ENCODE measurements around the gene AMDHD2.

The AMDHD2 gene

DNA sequence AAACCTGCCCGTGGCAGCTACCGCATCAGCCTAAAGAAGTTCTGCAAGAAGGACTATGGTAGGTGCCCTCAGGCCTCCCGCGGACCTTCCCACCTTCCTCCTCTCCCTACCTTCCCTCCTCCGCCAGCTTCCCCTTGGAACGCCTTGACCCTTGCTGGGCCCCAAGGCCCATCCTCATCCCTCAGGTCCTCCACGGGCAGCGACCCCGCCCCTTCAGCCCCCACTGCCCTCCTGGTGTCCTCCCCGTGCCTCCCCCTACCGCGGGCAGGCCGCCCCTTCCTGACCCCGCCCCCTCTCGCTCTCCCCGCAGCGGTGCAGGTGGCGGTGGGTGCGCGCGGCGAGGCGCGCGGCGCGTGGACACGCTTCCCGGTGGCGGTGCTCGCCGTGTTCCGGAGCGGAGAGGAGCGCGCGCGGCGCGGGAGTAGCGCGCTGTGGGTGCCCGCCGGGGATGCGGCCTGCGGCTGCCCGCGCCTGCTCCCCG, 46.7 kb upstream of the AMDHD2 start:
- H4K20me1 ChIP-seq: peaks cover 19 to 77% (median 51%) of the 10 kb centered on the region in 11 experiments; a peak in 21 of 22 replicates
- H3K36me3 ChIP-seq: peaks cover 0 to 20% (median 0%) of the 10 kb centered on the region in 11 experiments; a peak in 7 of 22 replicates
- H3K4me1 ChIP-seq: peaks cover 66 to 90% (median 81%) of the 10 kb centered on the region in 10 experiments
- TF ChIP-seq Cebpa-rat (IDR thresholded peaks at IDR 0.05): no peak
- peak overlapping the region; percentile 74 to 95 (median 84) for H3K4me3 ChIP-seq
- H3K4me2 ChIP-seq: peak overlapping the region; percentile 97 to 100 (median 100)
- peak overlapping the region in 8 of 11 experiments; percentile 93 to 96 (median 94); a peak in 15 of 22 replicates for H3K27ac ChIP-seq
- no peaks in the 10 kb centered on the region for H3K9me3 ChIP-seq (replicated peaks in 1 of 11)
- peak overlapping the region; percentile 35 to 96 (median 92); a peak in 19 of 22 replicates for H3K9ac ChIP-seq
- H3K27me3 ChIP-seq: peaks cover 0 to 49% (median 0%) of the 10 kb centered on the region in 11 experiments; a peak in 8 of 22 replicates

GRCh38 chr16:2473999-2474876, 45.9 kb upstream of the AMDHD2 start:
- peaks cover 19 to 80% (median 59%) of the 10 kb centered on the region in 11 experiments; a peak in 21 of 22 replicates for H4K20me1 ChIP-seq

DNA sequence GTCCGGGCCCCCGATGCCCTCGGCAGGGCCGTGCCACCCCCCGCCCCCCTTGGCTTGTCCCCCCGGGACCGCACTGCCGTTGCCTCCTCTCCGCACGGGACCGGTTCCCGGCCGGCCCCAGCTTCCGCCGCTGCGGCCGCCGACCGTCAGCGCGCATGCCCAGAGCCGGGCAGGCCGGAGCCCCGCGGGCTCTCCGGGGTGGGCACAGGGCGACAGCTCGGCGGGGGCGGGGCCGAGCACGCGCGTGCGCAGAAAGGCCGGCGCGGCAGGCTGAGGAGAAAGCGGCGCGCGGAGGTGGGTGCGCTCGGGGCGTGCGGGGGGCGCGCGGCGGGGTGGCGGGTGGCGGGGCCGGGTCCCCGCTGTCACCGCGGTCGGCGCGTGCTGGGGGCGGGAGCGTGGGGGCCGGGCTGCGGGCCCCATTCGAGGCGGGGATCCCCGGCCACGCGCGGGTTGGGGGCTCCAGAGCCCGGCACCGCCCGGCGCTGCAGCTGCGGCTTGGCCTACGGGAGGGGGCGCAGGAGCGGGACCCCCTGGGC, 45.2 kb upstream of the AMDHD2 start, which contains the start of gene TBC1D24:
TBC1D24 (plus strand) TSS at position 251 of the 536 bp plus-strand sequence. CDS start 21,022 bp downstream, outside the sequence.
- peak within 1 kb of the TSS; percentile 81 to 96 (median 94) for H3K27ac ChIP-seq
- H4K20me1 ChIP-seq: peaks cover 19 to 80% (median 66%) of the 10 kb centered on the region in 11 experiments; a peak in 21 of 22 replicates
- no peaks in the 10 kb centered on the region for H3K9me3 ChIP-seq (replicated peaks in 1 of 11)
- H3K9ac ChIP-seq: peak within 1 kb of the TSS; percentile 88 to 96 (median 92)
- H3K4me1 ChIP-seq: peaks cover 52 to 82% (median 70%) of the 10 kb centered on the region in 10 experiments
- H3K36me3 ChIP-seq: peaks cover 0 to 34% (median 13%) of the 10 kb centered on the region in 11 experiments; a peak in 14 of 22 replicates
- peak within 1 kb of the TSS; percentile 74 to 95 (median 84) for H3K4me3 ChIP-seq
- peak within 1 kb of the TSS; percentile 99 to 100 (median 100) for H3K4me2 ChIP-seq
- H3K27me3 ChIP-seq: peaks cover 0 to 34% (median 0%) of the 10 kb centered on the region in 11 experiments; a peak in 8 of 22 replicates
- TF ChIP-seq Cebpa-rat (IDR thresholded peaks at IDR 0.05): no peak

More at GRCh38 chr16:2473999-2474876, 45.9 kb upstream of the AMDHD2 start:
- H3K9ac ChIP-seq: peak overlapping the region; percentile 88 to 96 (median 92)
- TF ChIP-seq Cebpa-rat (IDR thresholded peaks at IDR 0.05): no peak
- peak overlapping the region; percentile 81 to 96 (median 94) for H3K27ac ChIP-seq
- H3K27me3 ChIP-seq: peaks cover 0 to 41% (median 0%) of the 10 kb centered on the region in 11 experiments; a peak in 8 of 22 replicates
- no peaks in the 10 kb centered on the region for H3K9me3 ChIP-seq (replicated peaks in 1 of 11)
- H3K4me1 ChIP-seq: peaks cover 59 to 87% (median 75%) of the 10 kb centered on the region in 10 experiments
- H3K36me3 ChIP-seq: peaks cover 0 to 27% (median 6%) of the 10 kb centered on the region in 11 experiments; a peak in 13 of 22 replicates
- peak overlapping the region; percentile 74 to 95 (median 84) for H3K4me3 ChIP-seq
- H3K4me2 ChIP-seq: peak overlapping the region; percentile 97 to 100 (median 100)

DNA sequence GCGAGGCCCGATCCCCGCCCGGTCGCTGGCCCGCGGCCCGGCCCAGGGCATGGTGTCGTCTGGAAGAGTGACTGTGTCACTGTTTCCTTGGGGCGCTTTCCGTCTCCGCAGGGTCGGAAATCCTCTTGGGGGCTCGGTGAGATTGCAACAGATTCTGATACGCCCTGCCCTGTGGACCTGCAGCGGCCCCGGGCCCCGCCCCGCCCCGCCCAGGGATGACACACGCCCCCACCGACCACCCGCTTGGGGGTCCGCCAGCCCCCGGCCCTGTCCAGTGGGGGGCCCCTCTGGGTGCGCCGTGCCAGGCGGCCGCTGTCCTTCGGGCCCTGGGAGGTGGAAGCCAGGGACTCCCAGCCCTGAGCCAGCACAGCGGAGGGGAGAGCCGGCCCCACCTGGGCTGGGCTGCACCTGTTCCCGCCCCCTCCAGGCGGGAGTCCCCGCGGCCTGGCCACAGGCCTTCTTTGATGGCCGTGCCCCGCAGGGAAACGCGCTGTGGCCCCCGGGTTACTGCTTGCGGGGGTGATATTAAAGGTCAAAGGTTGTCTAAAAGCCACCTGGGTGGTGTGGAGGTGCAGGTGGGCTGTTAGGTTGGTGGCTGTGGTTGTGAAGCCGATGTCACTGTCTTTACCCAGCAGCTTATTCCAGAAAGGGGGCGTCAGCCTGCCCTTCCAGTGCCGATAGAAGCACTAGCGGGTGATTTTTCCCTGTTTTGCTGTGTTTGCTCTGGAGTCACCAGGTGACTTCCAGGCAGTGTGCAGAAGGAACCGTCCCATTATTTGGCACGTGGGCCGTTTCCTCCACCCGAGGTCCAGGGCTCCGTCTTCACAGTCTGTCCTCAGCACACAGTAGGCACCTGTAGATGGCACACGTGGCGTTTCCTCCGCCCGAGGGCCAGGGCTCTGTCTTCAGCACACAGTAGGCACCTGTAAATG, 44.5 kb upstream of the AMDHD2 start:
- H3K4me2 ChIP-seq: peak overlapping the region; percentile 99 to 100 (median 100)
- peak overlapping the region; percentile 74 to 95 (median 84) for H3K4me3 ChIP-seq
- peaks cover 0 to 27% (median 0%) of the 10 kb centered on the region in 11 experiments; a peak in 8 of 22 replicates for H3K27me3 ChIP-seq
- peaks cover 0 to 41% (median 19%) of the 10 kb centered on the region in 11 experiments; a peak in 14 of 22 replicates for H3K36me3 ChIP-seq
- no peaks in the 10 kb centered on the region for H3K9me3 ChIP-seq (replicated peaks in 1 of 11)
- H4K20me1 ChIP-seq: peaks cover 19 to 80% (median 73%) of the 10 kb centered on the region in 11 experiments; a peak in 21 of 22 replicates
- H3K4me1 ChIP-seq: peaks cover 51 to 79% (median 66%) of the 10 kb centered on the region in 10 experiments
- peak in 2 of 11 experiments; percentile 16 to 30; a peak in 1 of 22 replicates for TF ChIP-seq Cebpa-rat (IDR thresholded peaks at IDR 0.05)
- H3K9ac ChIP-seq: peak overlapping the region; percentile 88 to 96 (median 92)
- H3K27ac ChIP-seq: peak overlapping the region; percentile 42 to 96 (median 94); a peak in 20 of 22 replicates

GRCh38 chr16:2476345-2476720, 43.8 kb upstream of the AMDHD2 start:
- H3K36me3 ChIP-seq: peaks cover 0 to 48% (median 26%) of the 10 kb centered on the region in 11 experiments; a peak in 15 of 22 replicates
- peak overlapping the region; percentile 99 to 100 (median 100) for H3K4me2 ChIP-seq
- H3K4me3 ChIP-seq: peak overlapping the region; percentile 74 to 95 (median 84); a peak in 16 of 20 replicates
- no peak for TF ChIP-seq Cebpa-rat (IDR thresholded peaks at IDR 0.05)
- peaks cover 19 to 82% (median 80%) of the 10 kb centered on the region in 11 experiments; a peak in 21 of 22 replicates for H4K20me1 ChIP-seq
- peaks cover 0 to 20% (median 0%) of the 10 kb centered on the region in 11 experiments; a peak in 8 of 22 replicates for H3K27me3 ChIP-seq
- peak overlapping the region in 3 of 11 experiments; percentile 93 to 95 (median 94); a peak in 3 of 22 replicates for H3K27ac ChIP-seq
- peaks cover 49 to 80% (median 64%) of the 10 kb centered on the region in 10 experiments for H3K4me1 ChIP-seq
- H3K9me3 ChIP-seq (replicated peaks in 1 of 11): no peaks in the 10 kb centered on the region
- H3K9ac ChIP-seq: peak overlapping the region; percentile 88 to 96 (median 92); a peak in 19 of 22 replicates

DNA sequence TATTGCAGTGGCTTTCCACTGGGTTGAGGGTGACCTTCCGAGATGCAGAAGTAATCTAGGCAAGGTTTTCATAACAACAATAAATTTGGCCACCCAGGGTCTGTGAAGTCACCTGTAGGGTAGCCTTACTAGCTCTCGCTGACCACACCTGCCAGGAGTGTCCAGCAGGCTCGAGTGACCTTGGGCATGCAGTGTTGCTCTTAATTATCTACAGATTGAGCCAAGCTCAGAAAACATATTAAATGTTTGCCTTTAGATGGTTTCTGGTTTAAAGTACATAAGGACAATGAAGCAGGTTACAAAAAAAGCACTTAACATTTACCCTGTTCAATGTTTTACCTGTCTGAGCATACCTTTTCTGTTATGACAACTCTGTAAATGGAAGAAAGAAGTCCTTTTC, 43.4 kb upstream of the AMDHD2 start:
- peaks cover 19 to 84% (median 80%) of the 10 kb centered on the region in 11 experiments; a peak in 21 of 22 replicates for H4K20me1 ChIP-seq

DNA sequence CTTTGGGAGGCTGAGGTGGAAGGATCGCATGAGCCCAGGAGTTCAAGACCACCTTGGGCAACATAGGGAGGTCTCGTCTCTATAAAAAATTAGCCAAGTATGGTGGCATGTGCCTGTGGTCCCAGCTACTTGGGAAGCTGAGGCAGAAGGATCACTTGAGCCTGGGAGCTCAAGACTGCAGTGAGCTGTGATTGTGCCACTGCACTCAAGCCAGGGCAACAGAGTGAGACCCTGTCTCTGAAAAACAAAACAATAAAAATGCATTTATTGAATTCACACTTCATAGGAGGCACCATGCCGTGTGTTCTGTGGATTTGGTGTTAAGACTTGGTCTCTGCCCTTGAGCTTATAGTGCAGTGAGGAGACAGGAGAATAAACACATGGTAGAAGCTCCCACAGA, 42.8 kb upstream of the AMDHD2 start:
- Histone ChIP-seq H3K9me3 (replicated peaks in 1 of 11) (no peaks in the 10 kb centered on the region), H3K4me3 (no peak overlapping the region), H3K9ac (peak overlapping the region in 6 of 11 experiments; percentile 2 to 92 (median 24); a peak in 7 of 22 replicates), H3K36me3 (peaks cover 0 to 52% (median 27%) of the 10 kb centered on the region in 11 experiments; a peak in 15 of 22 replicates), H4K20me1 (peaks cover 17 to 85% (median 80%) of the 10 kb centered on the region in 11 experiments; a peak in 21 of 22 replicates), H3K4me1 (peaks cover 46 to 80% (median 64%) of the 10 kb centered on the region in 10 experiments), H3K27me3 (peaks cover 0 to 10% (median 0%) of the 10 kb centered on the region in 11 experiments; a peak in 5 of 22 replicates), H3K27ac (no peak overlapping the region), H3K4me2 (peak overlapping the region; percentile 17 to 100 (median 100); a peak in 18 of 22 replicates)
- TF ChIP-seq Cebpa-rat (IDR thresholded peaks at IDR 0.05): no peak

More for the DNA sequence above, 43.4 kb upstream of the AMDHD2 start:
- peak overlapping the region in 7 of 11 experiments; percentile 90 to 96 (median 96); a peak in 12 of 22 replicates for H3K9ac ChIP-seq
- no peaks in the 10 kb centered on the region for H3K9me3 ChIP-seq (replicated peaks in 1 of 11)
- peaks cover 45 to 80% (median 64%) of the 10 kb centered on the region in 10 experiments for H3K4me1 ChIP-seq
- peaks cover 0 to 16% (median 0%) of the 10 kb centered on the region in 11 experiments; a peak in 8 of 22 replicates for H3K27me3 ChIP-seq
- H3K36me3 ChIP-seq: peaks cover 0 to 52% (median 27%) of the 10 kb centered on the region in 11 experiments; a peak in 15 of 22 replicates
- no peak for TF ChIP-seq Cebpa-rat (IDR thresholded peaks at IDR 0.05)
- peak overlapping the region; percentile 99 to 100 (median 100) for H3K4me2 ChIP-seq
- peak overlapping the region in 2 of 10 experiments; percentile 85 to 95; a peak in 1 of 20 replicates for H3K4me3 ChIP-seq
- H3K27ac ChIP-seq: no peak overlapping the region
